HG03442 (cell line): Measurements from ENCODE around the gene RELT.

ENCODE experiments used
- ATAC-seq: cut with Tn5 transposase; IDR thresholded peaks from one replicate; pipeline ENCODE4 v1.9.1; 2021; ENCODE audit warnings: mild to moderate bottlenecking, moderate library complexity; ENCODE audit not compliant: unreplicated experiment

The RELT gene

GRCh38 chr11:73375830-73376159 lies 404 bp upstream of the RELT start:
- no peak for ATAC-seq

- peak; percentile 17 for ATAC-seq
These were observed 817 bp downstream of the RELT start for GRCh38 chr11:73376803-73377629.

- no peak for ATAC-seq
These were observed 3.1 kb downstream of the RELT start for GRCh38 chr11:73379189-73379880.

- no peak for ATAC-seq
These were observed 4.1 kb downstream of the RELT start for GRCh38 chr11:73380331-73380730.

- no peak for ATAC-seq
These were observed 4.8 kb downstream of the RELT start for GRCh38 chr11:73380897-73381410.

- ATAC-seq, result no peak
These were observed 5.4 kb downstream of the RELT start for GRCh38 chr11:73381589-73381988.

- ATAC-seq, result no peak
These were observed 6.0 kb downstream of the RELT start for GRCh38 chr11:73382183-73382582.

GRCh38 chr11:73382747-73383146 lies 6.5 kb downstream of the RELT start:
- no peak for ATAC-seq

GRCh38 chr11:73383249-73384124 lies 7.3 kb downstream of the RELT start:
- peak; percentile 25 for ATAC-seq

GRCh38 chr11:73384125-73384441 lies 7.9 kb downstream of the RELT start:
- ATAC-seq, result no peak

- ATAC-seq, result no peak
These were observed 8.3 kb downstream of the RELT start for GRCh38 chr11:73384531-73384871.

GRCh38 chr11:73384872-73385689 lies 8.9 kb downstream of the RELT start:
- peak; percentile 37 for ATAC-seq

- ATAC-seq, result no peak
These were observed 9.8 kb downstream of the RELT start for GRCh38 chr11:73386016-73386415.

- no peak for ATAC-seq
These were observed 10.3 kb downstream of the RELT start for GRCh38 chr11:73386546-73386945.

GRCh38 chr11:73387594-73388264 lies 11.5 kb downstream of the RELT start:
- ATAC-seq, result no peak

- ATAC-seq, result no peak
These were observed 12.3 kb downstream of the RELT start for GRCh38 chr11:73388265-73389133.

- ATAC-seq, result no peak
These were observed 12.9 kb downstream of the RELT start for GRCh38 chr11:73389134-73389525.

- ATAC-seq, result no peak
These were observed 13.7 kb downstream of the RELT start for GRCh38 chr11:73389916-73390315.
